Fibroblast of skin of scalp (primary cell): ENCODE results near the gene DYDC1. TPM values are rescaled to one million over a fixed set of nuclear protein-coding genes. Genes with fewer than 3 reads are reported as not detected.
A peak's percentile ranks its signal among the peaks of the same experiment; 100 is the strongest.
"Not testable (repeated sequence)": the region's sequence is repeated elsewhere in the genome, so short reads cannot be mapped to it uniquely, and the experiment has no call there.

ENCODE experiments used
- DNase-seq: peaks from one replicate; pipeline ENCODE4 v3.0.0-alpha.2; 2013
- polyA plus RNA-seq, 2 experiments: library from polyadenylated mRNA; unstranded; fragments of 120-200 nt; gene quantifications; one replicate each; pipeline ENCODE4 v1.2.1, GENCODE V29; 2013; ENCODE audit not compliant: insufficient read length in 2 of 2

The DYDC1 gene
- not detected for polyA plus RNA-seq (2013, experiment 1 of 2; ENCODE audit: insufficient read length)
- not detected for polyA plus RNA-seq (2013, experiment 2 of 2; ENCODE audit: insufficient read length)

GRCh38 chr10:80356563-80356988 lies at the start of gene DYDC1, which contains the start of gene DYDC2:
Gene DYDC1, minus strand, starts transcription at chr10:80356755. Its CDS starts 4,154 bp downstream, at chr10:80352601.
Gene DYDC2, plus strand, starts transcription at chr10:80356781. Its CDS starts 5,663 bp downstream, at chr10:80362444.
- peak; percentile 19 for DNase-seq

GRCh38 chr10:80406204-80406603 lies 49.6 kb upstream of the DYDC1 start:
- DNase-seq = no peak

- DNase-seq = no peak
Observed at GRCh38 chr10:80405626-80406025, 49.1 kb upstream of the DYDC1 start.

- DNase-seq = no peak
Observed at GRCh38 chr10:80405035-80405434, 48.5 kb upstream of the DYDC1 start.

GRCh38 chr10:80400136-80400804 lies 43.7 kb upstream of the DYDC1 start:
- DNase-seq = no peak

- peak; percentile 56 for DNase-seq
Observed at GRCh38 chr10:80397014-80397413, 40.5 kb upstream of the DYDC1 start.

- no peak for DNase-seq
Observed at GRCh38 chr10:80394358-80394916, 37.9 kb upstream of the DYDC1 start.

- DNase-seq = no peak
Observed at GRCh38 chr10:80392250-80392649, 35.7 kb upstream of the DYDC1 start.

GRCh38 chr10:80390740-80391139 lies 34.2 kb upstream of the DYDC1 start:
- DNase-seq = no peak

- DNase-seq = peak; percentile 26
Observed at GRCh38 chr10:80382989-80383388, 26.4 kb upstream of the DYDC1 start.

GRCh38 chr10:80380185-80380584 lies 23.6 kb upstream of the DYDC1 start:
- no peak for DNase-seq

- no peak for DNase-seq
Observed at GRCh38 chr10:80379701-80380100, 23.1 kb upstream of the DYDC1 start.

GRCh38 chr10:80373502-80373901 lies 16.9 kb upstream of the DYDC1 start:
- no peak for DNase-seq

GRCh38 chr10:80372675-80373074 lies 16.1 kb upstream of the DYDC1 start:
- no peak for DNase-seq

GRCh38 chr10:80371467-80371866 lies 14.9 kb upstream of the DYDC1 start:
- no peak for DNase-seq

GRCh38 chr10:80365510-80365909 lies 9.0 kb upstream of the DYDC1 start:
- no peak for DNase-seq

GRCh38 chr10:80359644-80360043 lies 3.1 kb upstream of the DYDC1 start:
- DNase-seq = no peak

GRCh38 chr10:80358925-80359324 lies 2.4 kb upstream of the DYDC1 start:
- DNase-seq = not testable (repeated sequence)

- no peak for DNase-seq
Observed at GRCh38 chr10:80357851-80358125, 1.2 kb upstream of the DYDC1 start.

- no peak for DNase-seq
Observed at GRCh38 chr10:80356989-80357850, 665 bp upstream of the DYDC1 start.

GRCh38 chr10:80351220-80351619 lies 5.3 kb downstream of the DYDC1 start:
- no peak for DNase-seq

- DNase-seq = no peak
Observed at GRCh38 chr10:80350251-80350650, 6.3 kb downstream of the DYDC1 start.

- DNase-seq = no peak
Observed at GRCh38 chr10:80344912-80345311, 11.6 kb downstream of the DYDC1 start.

- no peak for DNase-seq
Observed at GRCh38 chr10:80344276-80344675, 12.3 kb downstream of the DYDC1 start.
